HepG2 (cell line): ENCODE results near the gene CAPN12. TPM values are rescaled to one million over a fixed set of nuclear protein-coding genes. Genes with fewer than 3 reads are reported as not detected.
"Not testable (repeated sequence)": the region's sequence is repeated elsewhere in the genome, so short reads cannot be mapped to it uniquely, and the experiment has no call there.

Experiments used
- ATAC-seq: fragments of 200-7000 bp; cut with Tn5 transposase; 3 replicates; pipeline ENCODE4 v1.9.1; 2020; ENCODE audit warnings: mild to moderate bottlenecking, moderate library complexity
- BruUV-seq: library from RNA; stranded (reverse); fragments of 400-500 nt; replicated peaks from 2 replicates; lab custom pipeline; 2021; lab: Mats Ljungman, UMichigan
- CTCF ChIA-PET: fragments of 300-600 bp; formaldehyde crosslinking; extraction: SDS; loops from one replicate; lab custom pipeline; 2021; ENCODE audit warnings: low total read pairs, inconsistent platforms, low intra/inter-chr PET ratio; lab: Yijun Ruan, JAX
- POLR2A ChIA-PET: fragments of 350-600 bp; sonication (Branson Sonifier 250); formaldehyde crosslinking; loops from one replicate; lab custom pipeline; 2020; ENCODE audit warnings: antibody characterized with exemption, inconsistent platforms; lab: Yijun Ruan, JAX
- DNase-seq: peaks from one replicate; pipeline ENCODE4 v3.0.0-alpha.2; 2015; ENCODE audit warnings: low spot score
- FAIRE-seq: peaks from 3 replicates; lab custom pipeline; 2011; peaks lifted over from hg19 to GRCh38; lab: Jason Lieb, UNC
- H2AFZ ChIP-seq: one replicate; pipeline ENCODE4 v1.6.1; 2011; ENCODE audit warnings: low read length, inconsistent platforms
- H3K27ac ChIP-seq: fragments of 300-600 bp; 3 replicates; pipeline ENCODE4 v1.8.0; 2011; ENCODE audit warnings: mixed run types, mild to moderate bottlenecking, mixed read lengths, low read length, inconsistent platforms; ENCODE audit not compliant: insufficient read depth; ENCODE audit errors: extremely low read length
- H3K27me3 ChIP-seq, 2 experiments: fragments of 200-600 bp in 1 of 2; 2 replicates in 1 of 2; 3 replicates in 1 of 2; pipeline versions ENCODE4 v1.6.0 to v1.8.0; 2011; ENCODE audit warnings: low read length in 2 of 2, mild to moderate bottlenecking in 2 of 2, moderate library complexity in 2 of 2, inconsistent platforms in 1 of 2; ENCODE audit not compliant: insufficient read depth in 2 of 2, control insufficient read depth in 1 of 2
- H3K36me3 ChIP-seq, 2 experiments: fragments of 200-600 bp in 1 of 2; replicated peaks in 1 of 2; 2 replicates in 1 of 2; 3 replicates in 1 of 2; pipeline versions ENCODE4 v1.5.1 to v1.8.0; 2011; ENCODE audit warnings: low read length in 2 of 2, inconsistent platforms in 1 of 2; ENCODE audit not compliant: insufficient read depth in 2 of 2, control insufficient read depth in 1 of 2
- H3K4me1 ChIP-seq: 2 replicates; pipeline ENCODE4 v1.5.1; 2012; ENCODE audit warnings: low read length, inconsistent platforms; ENCODE audit not compliant: insufficient read depth
- H3K4me2 ChIP-seq: 2 replicates; pipeline ENCODE4 v1.6.0; 2011; ENCODE audit warnings: low read depth, low read length, inconsistent platforms
- H3K4me3 ChIP-seq, 3 experiments: fragments of 200-600 bp in 1 of 3; sonication (generic), shearing (Covaris generic) in 1 of 3; replicated peaks in 1 of 3; 2 replicates each; pipeline ENCODE4 v1.5.1; 2011 to 2016; ENCODE audit warnings: low read length in 3 of 3, inconsistent platforms in 2 of 3, low read depth in 2 of 3, mild to moderate bottlenecking in 2 of 3, control low read depth in 1 of 3, mixed read lengths in 1 of 3; ENCODE audit not compliant: insufficient read depth in 1 of 3
- H3K79me2 ChIP-seq: one replicate; pipeline ENCODE4 v1.6.1; 2011; ENCODE audit warnings: low read length, inconsistent platforms; ENCODE audit not compliant: insufficient read depth
- H3K9ac ChIP-seq: 2 replicates; pipeline ENCODE4 v1.6.0; 2011; ENCODE audit warnings: mild to moderate bottlenecking, low read depth, low read length, inconsistent platforms; ENCODE audit not compliant: insufficient read depth
- H3K9me3 ChIP-seq: 2 replicates; pipeline ENCODE4 v1.5.1; 2012; ENCODE audit warnings: mild to moderate bottlenecking, low read length
- H4K20me1 ChIP-seq: 2 replicates; pipeline ENCODE4 v1.6.0; 2011; ENCODE audit warnings: inconsistent platforms, mild to moderate bottlenecking, low read length, moderate library complexity; ENCODE audit not compliant: insufficient read depth
- ATF7-NPFF ChIP-seq: sonication (generic); formaldehyde crosslinking; IDR thresholded peaks from 2 replicates; pipeline ENCODE4 v1.8.1; 2023; ENCODE audit warnings: mild to moderate bottlenecking, low read depth, missing genetic modification reagents, moderate library complexity
- BORCS8-MEF2B ChIP-seq: sonication (generic); formaldehyde crosslinking; IDR thresholded peaks from 2 replicates; pipeline ENCODE4 v1.8.0; 2022; ENCODE audit warnings: mild to moderate bottlenecking, missing genetic modification reagents
- ELF3 ChIP-seq: IDR thresholded peaks from 2 replicates; pipeline ENCODE4 v1.6.1; 2016; ENCODE audit warnings: missing genetic modification reagents, missing compliant biosample characterization
- FOXP1 ChIP-seq, 2 experiments: fragments of 450-650 bp in 1 of 2; IDR thresholded peaks; 2 replicates each; pipeline ENCODE4 v1.6.1; 2017 to 2018; ENCODE audit warnings: antibody characterized with exemption in 1 of 2
- GATAD2A ChIP-seq: IDR thresholded peaks from 2 replicates; pipeline ENCODE4 v1.6.1; 2016
- MED8 ChIP-seq: sonication (generic); formaldehyde crosslinking; IDR thresholded peaks from 2 replicates; pipeline ENCODE4 v1.8.1; 2023; ENCODE audit warnings: mild to moderate bottlenecking, missing genetic modification reagents; ENCODE audit not compliant: insufficient replicate concordance
- NR0B2 ChIP-seq: sonication (generic); formaldehyde crosslinking; IDR thresholded peaks from 2 replicates; pipeline ENCODE4 v1.4.0; 2020; ENCODE audit warnings: mild to moderate bottlenecking, missing genetic modification reagents
- POLR2A ChIP-seq, 2 experiments: IDR thresholded peaks; 2 replicates each; pipeline ENCODE4 v1.6.1; 2011; ENCODE audit warnings: low read depth in 2 of 2, low read length in 2 of 2, mild to moderate bottlenecking in 1 of 2, moderate library complexity in 1 of 2; ENCODE audit not compliant: insufficient read depth in 1 of 2
- PRPF4 ChIP-seq: fragments of 200-400 bp; formaldehyde crosslinking; IDR thresholded peaks from 2 replicates; pipeline ENCODE4 v1.6.1; 2016; ENCODE audit warnings: low read length, low read depth; ENCODE audit not compliant: poor library complexity, severe bottlenecking
- SMC3 ChIP-seq: IDR thresholded peaks from 2 replicates; pipeline ENCODE4 v1.6.1; 2011; ENCODE audit warnings: low read length, improper control_type of control experiment
- ZBTB7B ChIP-seq: sonication (generic); formaldehyde crosslinking; IDR thresholded peaks from 2 replicates; pipeline ENCODE4 v1.4.0; 2020; ENCODE audit warnings: missing genetic modification reagents
- ZNF205 ChIP-seq: IDR thresholded peaks from 2 replicates; pipeline ENCODE4 v1.6.1; 2018; ENCODE audit warnings: missing biosample characterization, missing genetic modification reagents
- ZNF225 ChIP-seq: sonication (generic); formaldehyde crosslinking; IDR thresholded peaks from 2 replicates; pipeline ENCODE4 v1.4.0; 2020; ENCODE audit warnings: mild to moderate bottlenecking, missing genetic modification reagents
- ZNF44 ChIP-seq: sonication (generic); formaldehyde crosslinking; IDR thresholded peaks from 2 replicates; pipeline ENCODE4 v1.5.1; 2020; ENCODE audit warnings: mild to moderate bottlenecking, missing genetic modification reagents
- ZNF660 ChIP-seq: sonication (generic); formaldehyde crosslinking; IDR thresholded peaks from 2 replicates; pipeline ENCODE4 v1.5.1; 2020; ENCODE audit warnings: mild to moderate bottlenecking, low read depth, missing genetic modification reagents, borderline replicate concordance
- WGBS: methylation state at CpG from one replicate; pipeline ENCODE4 v1.1.6; 2017; ENCODE audit warnings: low lambda C conversion rate; 5-methylcytosine and 5-hydroxymethylcytosine counted together
- in situ Hi-C: cut with HindIII; loops from 2 replicates; pipeline ENCODE4 v1.10.0; 2017; ENCODE audit warnings: low pct_unique_long_range_greater_than_20kb; ENCODE audit not compliant: extremely low pct_ligation_motif_present
- intact Hi-C: fragments of 100-400 bp; cut with micrococcal nuclease; formaldehyde crosslinking; loops from one replicate; pipeline ENCODE4 v1.10.0; 2022; ENCODE audit not compliant: unreplicated experiment
- polyA plus RNA-seq, 8 experiments: library from polyadenylated mRNA; depleted of rRNA in 3 of 8; stranded (reverse) in 7 of 8; unstranded in 1 of 8; fragments of >200 nt; fragmentation: Illumina TruSeq in 4 of 8; extraction: Trizol in 4 of 8; gene quantifications; 2 replicates each; pipeline versions ENCODE4 v1.2.1 to v1.2.3, GENCODE V29; 2011 to 2016; ENCODE audit warnings: low read depth in 4 of 8, missing spikeins in 1 of 8, mixed read lengths in 1 of 8; ENCODE audit not compliant: insufficient read depth in 1 of 8
- total RNA-seq, 5 experiments: library from RNA; depleted of rRNA; stranded (reverse); fragments of >200 nt; fragmentation: Illumina TruSeq; extraction: Trizol; gene quantifications; 2 replicates each; pipeline ENCODE4 v1.2.3, GENCODE V29; 2016; ENCODE audit warnings: low read depth in 1 of 5
- TF ChIP-seq, protein P1 (sequence below): sonication (generic); formaldehyde crosslinking; IDR thresholded peaks from 2 replicates; pipeline ENCODE4 v1.4.0; 2020; ENCODE audit warnings: missing genetic modification reagents

CAPN12 gene
- total and polyA plus RNA-seq, 2 of the 13 experiments (the other 11 are each of a cell fraction or from before 2014, with no cell fraction given) = 1.6 to 13.6 TPM

DNA sequence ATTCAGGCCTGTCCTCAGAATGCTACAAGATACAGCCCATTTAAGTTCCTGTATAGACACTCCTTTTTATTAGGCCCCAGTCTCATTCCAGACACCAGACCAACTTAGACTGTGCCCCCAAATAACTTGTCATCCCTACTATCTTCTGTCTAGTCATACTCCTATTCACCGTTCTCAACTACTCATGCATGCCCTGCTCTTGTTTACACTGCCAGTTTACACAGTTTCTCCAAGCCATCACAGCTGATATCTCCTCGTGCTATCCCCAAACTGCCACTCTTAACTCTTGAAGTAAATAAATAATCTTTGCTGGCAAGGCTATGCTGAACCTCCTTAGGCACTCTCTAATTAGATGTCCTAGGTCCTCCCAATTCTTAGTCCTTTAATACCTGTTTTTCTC lies 9.9 kb upstream of the CAPN12 start (continued):
- TF ChIP-seq FOXP1 (IDR thresholded peaks at IDR 0.05) = not testable (repeated sequence)
- 0 out of 2 replicates have a peak, but pooled peaks have one; percentile 28 for TF ChIP-seq FOXP1 (CRISPR knock-in tag; IDR thresholded peaks at IDR 0.05)

- H3K4me2 ChIP-seq, H3K9ac ChIP-seq, ATAC-seq, DNase-seq, H3K4me3 ChIP-seq, H3K27ac ChIP-seq, H3K27me3 ChIP-seq, H2AFZ ChIP-seq, BruUV-seq, FAIRE-seq, CTCF ChIA-PET, intact Hi-C loops, H3K9me3 ChIP-seq, H4K20me1 ChIP-seq, POLR2A ChIA-PET, H3K79me2 ChIP-seq, in situ Hi-C loops, H3K36me3 ChIP-seq: not testable (repeated sequence)
- 75% methylated on average over 3 of the region's 3 CpGs for WGBS
- peaks cover 37% of the 10 kb centered on the region for H3K4me1 ChIP-seq
Observed at GRCh38 chr19:38753783-38754182, 9.5 kb upstream of the CAPN12 start.

- no TSS peak for BruUV-seq
- in situ Hi-C loops = loop anchor here (25.0 kb wide), 1 partner anchor 167 kb away; the partner anchor contains the start of gene CCER2
- no peaks in the 10 kb centered on the region for H3K79me2 ChIP-seq
- no peaks in the 10 kb centered on the region for H3K27me3 ChIP-seq
- FAIRE-seq (no peak), ATAC-seq (peak; percentile 46), DNase-seq (no peak)
- no peaks in the 10 kb centered on the region for H3K36me3 ChIP-seq
- no peaks in the 10 kb centered on the region for H4K20me1 ChIP-seq
- intact Hi-C loops = no loop called here
- H3K4me2 ChIP-seq = no peak overlapping the region
- H3K4me1 ChIP-seq = peaks cover 29% of the 10 kb centered on the region
- no peak overlapping the region for H3K4me3 ChIP-seq
- WGBS = 67% methylated on average over 6 of the region's 7 CpGs
- H3K27ac ChIP-seq = no peak overlapping the region
- H2AFZ ChIP-seq = no peak overlapping the region
- no peak overlapping the region for H3K9ac ChIP-seq
- CTCF ChIA-PET = no interaction called here
- POLR2A ChIA-PET = no interaction called here
- H3K9me3 ChIP-seq = no peaks in the 10 kb centered on the region
- TF ChIP-seq ELF3 = no peak
- no peak for TF ChIP-seq ZNF205 (CRISPR knock-in tag)
- no peak for TF ChIP-seq ZNF44 (CRISPR knock-in tag)
- TF ChIP-seq ZNF660 = no peak
- no peak for TF ChIP-seq NR0B2 (CRISPR knock-in tag)
- no peak for TF ChIP-seq ZNF225 (CRISPR knock-in tag)
- peak in 1 of 2 experiments; percentile 21; a peak in 1 of 4 replicates for TF ChIP-seq POLR2A (IDR thresholded peaks at IDR 0.05; ENCODE audit: insufficient read depth in 1 of 2, low read depth in 2 of 2, low read length in 2 of 2)
- TF ChIP-seq SMC3 = no peak
- TF ChIP-seq BORCS8-MEF2B (CRISPR knock-in tag) = no peak
- TF ChIP-seq, protein P1, sequence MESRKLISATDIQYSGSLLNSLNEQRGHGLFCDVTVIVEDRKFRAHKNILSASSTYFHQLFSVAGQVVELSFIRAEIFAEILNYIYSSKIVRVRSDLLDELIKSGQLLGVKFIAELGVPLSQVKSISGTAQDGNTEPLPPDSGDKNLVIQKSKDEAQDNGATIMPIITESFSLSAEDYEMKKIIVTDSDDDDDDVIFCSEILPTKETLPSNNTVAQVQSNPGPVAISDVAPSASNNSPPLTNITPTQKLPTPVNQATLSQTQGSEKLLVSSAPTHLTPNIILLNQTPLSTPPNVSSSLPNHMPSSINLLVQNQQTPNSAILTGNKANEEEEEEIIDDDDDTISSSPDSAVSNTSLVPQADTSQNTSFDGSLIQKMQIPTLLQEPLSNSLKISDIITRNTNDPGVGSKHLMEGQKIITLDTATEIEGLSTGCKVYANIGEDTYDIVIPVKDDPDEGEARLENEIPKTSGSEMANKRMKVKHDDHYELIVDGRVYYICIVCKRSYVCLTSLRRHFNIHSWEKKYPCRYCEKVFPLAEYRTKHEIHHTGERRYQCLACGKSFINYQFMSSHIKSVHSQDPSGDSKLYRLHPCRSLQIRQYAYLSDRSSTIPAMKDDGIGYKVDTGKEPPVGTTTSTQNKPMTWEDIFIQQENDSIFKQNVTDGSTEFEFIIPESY (CRISPR knock-in tag) = peak; percentile 20; the same call in 1 of the 2 replicates
- no peak for TF ChIP-seq ZBTB7B (CRISPR knock-in tag)
- no peak for TF ChIP-seq PRPF4
- TF ChIP-seq GATAD2A (CRISPR knock-in tag) = no peak
- no peak for TF ChIP-seq MED8 (CRISPR knock-in tag)
- TF ChIP-seq ATF7-NPFF (CRISPR knock-in tag) = no peak
Observed at GRCh38 chr19:38745316-38745715, 1.0 kb upstream of the CAPN12 start.
